GM18858 (cell line): ENCODE results near the gene P2RX1.

Source experiments
- ATAC-seq: cut with Tn5 transposase; IDR thresholded peaks from one replicate; pipeline ENCODE4 v1.9.1; 2021; ENCODE audit not compliant: unreplicated experiment

The P2RX1 gene

GRCh38 chr17:3915995-3916696, at the start of gene P2RX1:
Gene P2RX1 (minus strand): TSS chr17:3916465. CDS start chr17:3916225, 240 bp downstream.
- no peak for ATAC-seq

- ATAC-seq: no peak
Observed at GRCh38 chr17:3965118-3965800, 49.0 kb upstream of the P2RX1 start.

GRCh38 chr17:3964203-3965117, 48.2 kb upstream of the P2RX1 start, which contains the start of gene ATP2A3:
Gene ATP2A3 (minus strand): TSS chr17:3964437. CDS start chr17:3964291, 146 bp downstream.
- no peak for ATAC-seq

DNA sequence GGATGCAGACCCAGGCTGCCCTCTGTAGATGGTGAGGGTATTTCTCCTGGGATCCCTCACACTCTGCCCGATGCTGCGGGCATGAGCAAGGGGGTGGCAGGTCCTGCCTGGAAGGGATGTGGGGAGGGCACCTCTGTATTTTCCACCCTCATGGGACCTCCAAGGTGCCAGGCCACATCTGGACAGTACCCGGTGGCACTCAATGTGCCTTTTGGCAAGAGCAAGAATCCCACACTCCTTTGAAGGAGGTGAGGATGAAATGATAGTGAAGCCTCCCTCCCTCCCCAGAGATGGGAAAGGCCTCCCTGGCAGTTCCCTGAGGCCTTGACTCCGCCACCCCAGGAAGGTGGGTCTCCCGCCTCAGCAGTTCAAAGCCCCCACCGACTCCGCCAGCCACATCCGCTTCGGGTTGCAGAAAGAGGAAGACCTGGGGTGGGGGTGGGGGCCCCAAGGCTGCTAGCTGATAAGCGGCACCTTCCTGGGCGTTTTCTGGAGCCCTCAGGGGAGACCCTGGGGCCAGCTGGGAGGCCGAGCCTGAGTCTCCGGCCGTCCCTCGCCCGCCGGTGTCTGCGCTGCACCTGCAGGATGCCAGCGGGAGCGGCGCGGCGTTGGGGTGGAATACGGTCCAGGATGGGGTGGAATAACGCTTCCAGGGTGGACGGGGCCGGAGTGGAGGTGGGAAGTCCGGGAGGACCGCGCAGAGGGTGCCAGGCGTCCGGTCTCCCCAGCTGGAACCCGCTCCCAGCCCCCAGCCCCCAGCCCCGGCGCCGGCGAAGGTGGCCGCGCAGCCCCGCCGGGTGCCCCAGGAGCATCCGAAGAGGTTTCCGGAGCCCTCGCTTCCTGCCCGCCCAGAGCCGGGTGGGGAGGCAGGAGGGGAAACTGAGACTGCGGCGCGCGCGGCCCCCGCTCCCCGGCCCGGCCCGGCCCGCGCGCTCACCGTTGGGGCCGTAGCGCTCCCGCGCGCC, 47.3 kb upstream of the P2RX1 start:
- ATAC-seq: no peak

GRCh38 chr17:3962965-3963236, 46.6 kb upstream of the P2RX1 start:
- no peak for ATAC-seq

- no peak for ATAC-seq
Observed at GRCh38 chr17:3962217-3962964, 46.1 kb upstream of the P2RX1 start.

GRCh38 chr17:3961564-3962047, 45.3 kb upstream of the P2RX1 start:
- no peak for ATAC-seq

DNA sequence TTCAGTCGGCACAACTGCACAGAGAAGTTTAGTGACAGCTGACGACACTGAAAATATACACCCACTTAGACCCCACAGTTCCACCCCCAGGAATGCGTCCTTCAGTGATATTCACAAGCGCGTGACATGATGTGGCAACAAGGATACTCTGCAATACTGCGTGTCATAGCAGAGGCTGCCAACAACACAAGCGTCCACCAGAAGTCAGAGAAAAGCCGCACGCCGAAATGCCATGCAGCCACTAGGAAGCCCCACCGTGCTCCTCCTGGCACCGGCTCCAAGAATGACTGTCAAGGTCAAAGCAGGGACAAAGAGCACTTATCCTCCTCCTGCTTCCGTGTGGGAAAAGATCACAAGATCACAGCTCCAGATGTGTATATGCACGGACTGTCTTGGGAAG, 44.5 kb upstream of the P2RX1 start:
- ATAC-seq: no peak

DNA sequence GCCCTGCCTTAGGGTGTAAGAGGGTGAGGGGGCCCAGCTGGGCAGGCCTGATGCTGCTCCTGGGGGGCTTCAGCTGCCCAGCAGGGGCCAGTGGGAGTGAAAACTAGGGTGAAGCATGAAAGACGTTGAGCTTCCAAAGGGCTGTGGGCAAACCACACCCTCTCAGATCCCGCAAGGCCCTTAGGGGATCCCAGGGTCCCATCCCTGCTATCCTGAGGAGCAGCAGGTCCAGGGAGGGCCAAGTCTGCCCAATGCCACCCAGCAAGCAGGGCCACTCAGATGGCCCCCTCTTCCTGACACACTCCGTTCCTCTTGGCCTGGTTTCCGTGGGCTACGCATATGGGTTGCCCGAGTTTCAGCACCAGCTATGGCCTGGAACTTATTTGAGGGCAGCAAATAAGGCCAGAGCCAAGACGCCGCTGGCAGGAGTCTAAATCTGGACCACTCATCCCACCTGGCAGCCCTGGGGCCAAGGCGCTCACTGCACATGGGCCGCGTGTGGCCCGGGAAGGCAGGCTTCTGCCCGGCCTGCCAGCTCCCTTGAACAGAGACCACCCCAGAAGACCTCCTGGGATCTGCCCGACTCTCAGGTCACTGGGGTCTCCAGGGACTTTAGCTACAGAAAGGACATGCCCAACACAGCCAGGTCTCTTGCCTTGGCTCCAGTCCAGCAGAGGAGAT, 43.8 kb upstream of the P2RX1 start:
- ATAC-seq: no peak

DNA sequence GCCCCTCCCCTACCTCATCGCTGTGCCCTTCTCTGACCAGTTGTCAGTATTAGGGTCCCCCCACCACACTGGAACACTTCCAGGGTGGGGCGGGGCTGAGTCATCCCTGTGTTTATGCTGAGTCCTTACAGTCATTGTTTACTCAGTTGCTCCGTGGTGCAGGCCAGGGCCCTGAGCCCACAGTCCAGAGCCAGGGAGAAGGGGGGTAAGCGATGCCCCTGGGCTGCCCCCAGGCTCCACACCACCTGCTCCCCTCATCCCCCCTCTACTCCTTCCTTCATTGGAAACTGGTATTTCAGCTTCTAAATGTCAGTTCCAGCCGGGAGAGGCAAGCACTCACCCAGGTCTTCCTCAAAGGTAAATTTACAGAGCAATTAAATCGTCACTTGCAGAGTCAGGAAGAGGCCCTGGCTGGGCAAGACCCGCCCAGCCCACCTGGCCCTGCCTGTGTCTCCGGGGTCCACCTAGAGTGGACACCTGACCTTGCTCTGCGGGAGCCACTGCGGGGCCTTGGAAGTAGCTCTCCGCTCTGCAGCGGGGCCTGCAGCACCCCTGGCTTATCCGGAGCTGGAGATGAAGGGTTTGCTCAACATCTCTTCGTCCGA, 43.1 kb upstream of the P2RX1 start:
- ATAC-seq: no peak

GRCh38 chr17:3957735-3958599, 41.7 kb upstream of the P2RX1 start:
- no peak for ATAC-seq

DNA sequence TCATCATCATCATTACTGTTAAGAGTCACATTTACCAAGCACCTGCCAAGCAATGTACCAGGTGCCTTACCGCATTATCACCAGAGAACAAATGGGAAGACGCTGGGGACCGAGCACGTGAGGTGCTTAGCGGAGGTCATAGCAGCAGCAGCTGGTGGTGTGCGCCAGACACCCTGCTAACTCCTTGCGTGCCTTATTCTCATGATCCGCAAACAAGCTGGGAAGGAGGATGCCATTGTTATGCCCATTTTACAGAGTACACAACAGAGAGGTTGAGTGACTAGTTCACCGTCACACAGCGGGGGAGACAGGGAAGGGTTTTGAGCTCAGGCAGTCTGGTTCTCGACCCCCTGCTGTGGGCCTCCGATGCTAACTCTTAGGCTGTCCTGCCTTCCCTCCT, 40.7 kb upstream of the P2RX1 start:
- no peak for ATAC-seq

GRCh38 chr17:3956327-3956957, 40.2 kb upstream of the P2RX1 start:
- ATAC-seq: no peak

- no peak for ATAC-seq
Observed at GRCh38 chr17:3955673-3955988, 39.4 kb upstream of the P2RX1 start.

- no peak for ATAC-seq
Observed at GRCh38 chr17:3954976-3955672, 38.9 kb upstream of the P2RX1 start.

GRCh38 chr17:3954086-3954485, 37.8 kb upstream of the P2RX1 start:
- ATAC-seq: no peak

DNA sequence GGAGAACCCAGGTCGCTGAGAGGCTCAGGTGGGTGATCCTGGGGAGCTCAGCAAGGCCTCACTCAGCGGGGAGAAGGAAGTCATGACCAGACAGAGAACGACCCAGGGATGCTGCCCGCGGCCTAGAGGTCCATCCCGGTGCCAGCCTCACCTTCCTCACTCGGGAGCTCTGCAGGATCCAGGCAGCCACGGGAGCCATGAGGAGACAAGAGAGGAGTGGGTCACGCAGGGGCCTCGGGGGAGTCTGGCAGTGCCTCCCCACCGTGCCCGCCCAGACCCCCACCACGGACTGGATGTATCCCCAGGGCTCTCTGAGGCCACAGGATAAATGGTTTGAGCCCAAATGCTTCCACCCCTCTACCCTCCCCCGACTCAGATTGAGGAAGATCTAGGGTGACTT, 37.3 kb upstream of the P2RX1 start:
- no peak for ATAC-seq
